Glutamatergic neuron (in vitro differentiated cells): ENCODE measurements around the gene UGT3A1. TPM values are rescaled to one million over a fixed set of nuclear protein-coding genes. Genes with fewer than 3 reads are reported as not detected.

ENCODE experiments used
- DNase-seq: peaks from one replicate; pipeline ENCODE4 v3.0.0; 2022
- H3K27ac Mint-ChIP-seq: one replicate; pipeline ENCODE4 v1.8.0; 2020; ENCODE audit warnings: mild to moderate bottlenecking, mixed read lengths, inconsistent platforms; ENCODE audit not compliant: unreplicated experiment
- H3K27me3 Mint-ChIP-seq: one replicate; pipeline ENCODE4 v1.8.0; 2020; ENCODE audit warnings: mild to moderate bottlenecking, moderate library complexity, mixed read lengths, inconsistent platforms; ENCODE audit not compliant: unreplicated experiment
- H3K36me3 Mint-ChIP-seq: one replicate; pipeline ENCODE4 v1.8.0; 2020; ENCODE audit warnings: mild to moderate bottlenecking, mixed read lengths, inconsistent platforms; ENCODE audit not compliant: unreplicated experiment
- H3K4me1 Mint-ChIP-seq: one replicate; pipeline ENCODE4 v1.8.0; 2020; ENCODE audit warnings: mild to moderate bottlenecking, low read depth, mixed read lengths, inconsistent platforms; ENCODE audit not compliant: unreplicated experiment
- H3K4me3 Mint-ChIP-seq: one replicate; pipeline ENCODE4 v1.8.0; 2020; ENCODE audit warnings: mild to moderate bottlenecking, mixed read lengths, inconsistent platforms; ENCODE audit not compliant: unreplicated experiment
- H3K9me3 Mint-ChIP-seq: one replicate; pipeline ENCODE4 v1.8.0; 2020; ENCODE audit warnings: mild to moderate bottlenecking, moderate library complexity, mixed read lengths, inconsistent platforms; ENCODE audit not compliant: unreplicated experiment
- CTCF ChIP-seq: fragments of 200-600 bp; sonication (generic); IDR thresholded peaks from one replicate; pipeline ENCODE4 v1.5.0; 2021; ENCODE audit not compliant: partially characterized antibody, unreplicated experiment
- total RNA-seq: library from RNA; stranded (reverse); fragmentation: NEBNext Ultra II Directional; extraction: Animal tissue kit (Norgen Biotek cat#: 25700); gene quantifications from one replicate; pipeline ENCODE4 v1.2.1, GENCODE V29; 2021; ENCODE audit not compliant: unreplicated experiment

Gene UGT3A1
- total RNA-seq, 1 donor from 2014 or later: not detected

DNA sequence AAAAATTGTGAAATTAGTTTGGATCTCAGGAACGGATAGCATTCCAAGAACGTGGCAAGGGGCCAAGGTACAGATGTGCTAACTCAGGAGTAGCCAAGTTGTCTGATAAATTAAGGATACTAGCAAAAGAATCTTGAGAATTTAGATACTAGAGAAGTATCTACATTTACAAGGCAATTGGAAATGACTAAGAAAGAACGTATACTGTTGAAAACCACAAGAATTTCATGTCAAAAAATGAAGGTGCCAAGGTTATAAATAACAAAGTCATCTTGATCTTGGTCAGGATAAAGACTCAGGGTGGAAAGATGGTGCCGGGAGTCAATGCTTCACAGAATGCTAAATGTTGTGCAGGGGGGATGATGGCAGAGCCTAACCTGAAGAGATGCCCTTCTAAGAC, 72.0 kb downstream of the UGT3A1 start:
- no peaks in the 10 kb centered on the region for H3K4me1 Mint-ChIP-seq
- H3K9me3 Mint-ChIP-seq: peaks cover 3% of the 10 kb centered on the region
- no peak overlapping the region for H3K4me3 Mint-ChIP-seq
- H3K36me3 Mint-ChIP-seq: no peaks in the 10 kb centered on the region
- no peak overlapping the region for H3K27ac Mint-ChIP-seq
- DNase-seq: no peak
- no peak for TF ChIP-seq CTCF
- H3K27me3 Mint-ChIP-seq: peaks cover 4% of the 10 kb centered on the region

- no peak for DNase-seq
- Mint-ChIP-seq H3K4me1 (no peaks in the 10 kb centered on the region), H3K9me3 (peaks cover 2% of the 10 kb centered on the region), H3K4me3 (no peak overlapping the region), H3K36me3 (no peaks in the 10 kb centered on the region), H3K27me3 (no peaks in the 10 kb centered on the region), H3K27ac (no peak overlapping the region)
- TF ChIP-seq CTCF: no peak
Measured at GRCh38 chr5:35908814-35909213, 82.4 kb downstream of the UGT3A1 start.

- Mint-ChIP-seq H3K4me1 (no peaks in the 10 kb centered on the region), H3K27ac (no peak overlapping the region), H3K9me3 (peaks cover 2% of the 10 kb centered on the region), H3K27me3 (no peaks in the 10 kb centered on the region), H3K36me3 (no peaks in the 10 kb centered on the region), H3K4me3 (no peak overlapping the region)
- DNase-seq: no peak
- TF ChIP-seq CTCF: no peak
Measured at GRCh38 chr5:35908228-35908627, 83.0 kb downstream of the UGT3A1 start.

DNA sequence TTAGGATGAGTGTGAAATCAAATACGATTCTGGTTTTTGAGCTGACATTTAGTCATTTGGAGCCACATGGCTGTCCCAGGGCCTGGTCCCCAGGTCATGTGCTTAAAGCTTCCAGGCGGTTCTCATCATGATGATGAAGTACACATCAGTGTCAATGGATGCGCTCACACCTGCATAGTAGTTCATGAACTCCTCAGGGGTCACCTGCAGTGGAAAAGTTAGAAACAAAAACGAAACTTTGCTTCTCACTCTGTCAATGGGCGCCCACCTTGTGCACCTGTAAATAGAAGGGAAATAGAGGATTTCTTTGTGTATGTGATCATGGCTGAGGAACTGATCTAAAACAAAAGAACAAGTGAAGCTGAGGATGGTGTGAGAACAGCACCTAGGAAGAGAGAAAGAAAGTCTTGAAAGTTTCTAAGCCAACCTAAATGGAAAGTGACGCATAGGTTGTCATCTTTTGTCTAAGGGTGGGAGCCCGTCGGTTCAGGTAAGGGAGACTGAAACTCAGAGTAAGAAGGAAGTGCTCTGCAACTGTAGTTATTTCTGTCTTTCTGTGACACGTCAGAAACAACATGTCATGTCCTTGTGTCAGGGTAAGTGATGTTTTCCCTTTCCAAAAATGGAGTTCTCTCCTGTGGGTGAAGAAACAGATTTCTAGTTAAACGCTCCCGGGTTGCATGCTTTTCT, 86.6 kb downstream of the UGT3A1 start:
- Mint-ChIP-seq H3K27me3 (no peaks in the 10 kb centered on the region), H3K9me3 (no peaks in the 10 kb centered on the region)
- no peak for TF ChIP-seq CTCF

DNA sequence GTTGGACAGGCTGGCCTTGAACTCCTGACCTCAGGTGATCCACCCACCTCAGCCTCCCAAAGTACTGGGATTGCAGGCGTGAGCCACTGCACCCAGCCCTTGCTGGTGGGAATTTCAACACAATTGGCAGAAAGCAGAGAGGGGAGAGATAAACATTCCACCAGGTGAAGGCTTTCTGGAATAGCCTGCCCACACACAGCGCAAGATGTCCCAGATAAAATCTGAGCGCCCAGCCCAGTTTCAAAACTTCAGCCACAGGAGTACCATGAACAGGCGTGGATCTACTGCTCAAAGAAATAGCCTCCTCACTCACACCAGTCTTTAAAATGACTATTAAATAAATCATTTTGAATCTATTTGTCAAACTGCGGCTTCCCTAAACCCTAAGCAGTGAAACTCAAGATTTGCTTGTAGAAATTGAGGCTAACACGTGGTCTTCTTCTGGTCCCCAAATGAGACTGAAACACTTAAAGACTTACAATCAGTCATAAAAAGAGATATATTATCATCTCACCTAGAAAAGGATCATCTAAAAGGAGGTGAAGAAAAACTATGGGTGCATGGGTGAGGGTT, 87.5 kb downstream of the UGT3A1 start:
- Mint-ChIP-seq H3K36me3 (no peaks in the 10 kb centered on the region), H3K4me1 (no peaks in the 10 kb centered on the region), H3K27ac (no peak overlapping the region), H3K9me3 (no peaks in the 10 kb centered on the region), H3K27me3 (no peaks in the 10 kb centered on the region), H3K4me3 (no peak overlapping the region)
- DNase-seq: no peak
- no peak for TF ChIP-seq CTCF

More for the DNA sequence above, 86.6 kb downstream of the UGT3A1 start:
- Mint-ChIP-seq H3K36me3 (no peaks in the 10 kb centered on the region), H3K4me3 (no peak overlapping the region), H3K4me1 (no peaks in the 10 kb centered on the region), H3K27ac (no peak overlapping the region)
- DNase-seq: no peak
